HFF-Myc (cell line): ENCODE results near the gene TFEB.

Source experiments
- DNase-seq: peaks from one replicate; pipeline ENCODE4 v3.0.0-alpha.2; 2011; ENCODE audit warnings: low read depth; ENCODE audit errors: extremely low read depth
- H3K4me3 ChIP-seq: replicated peaks from 2 replicates; pipeline ENCODE4 v1.5.1; 2011; ENCODE audit warnings: low read depth, mild to moderate bottlenecking, control low read depth, low read length
- TF ChIP-seq, protein P1 (sequence below): IDR thresholded peaks from 2 replicates; pipeline ENCODE4 v1.5.1; 2012; ENCODE audit warnings: mild to moderate bottlenecking, low read depth, low read length, control low read depth; ENCODE audit errors: missing control alignments

TFEB gene

DNA sequence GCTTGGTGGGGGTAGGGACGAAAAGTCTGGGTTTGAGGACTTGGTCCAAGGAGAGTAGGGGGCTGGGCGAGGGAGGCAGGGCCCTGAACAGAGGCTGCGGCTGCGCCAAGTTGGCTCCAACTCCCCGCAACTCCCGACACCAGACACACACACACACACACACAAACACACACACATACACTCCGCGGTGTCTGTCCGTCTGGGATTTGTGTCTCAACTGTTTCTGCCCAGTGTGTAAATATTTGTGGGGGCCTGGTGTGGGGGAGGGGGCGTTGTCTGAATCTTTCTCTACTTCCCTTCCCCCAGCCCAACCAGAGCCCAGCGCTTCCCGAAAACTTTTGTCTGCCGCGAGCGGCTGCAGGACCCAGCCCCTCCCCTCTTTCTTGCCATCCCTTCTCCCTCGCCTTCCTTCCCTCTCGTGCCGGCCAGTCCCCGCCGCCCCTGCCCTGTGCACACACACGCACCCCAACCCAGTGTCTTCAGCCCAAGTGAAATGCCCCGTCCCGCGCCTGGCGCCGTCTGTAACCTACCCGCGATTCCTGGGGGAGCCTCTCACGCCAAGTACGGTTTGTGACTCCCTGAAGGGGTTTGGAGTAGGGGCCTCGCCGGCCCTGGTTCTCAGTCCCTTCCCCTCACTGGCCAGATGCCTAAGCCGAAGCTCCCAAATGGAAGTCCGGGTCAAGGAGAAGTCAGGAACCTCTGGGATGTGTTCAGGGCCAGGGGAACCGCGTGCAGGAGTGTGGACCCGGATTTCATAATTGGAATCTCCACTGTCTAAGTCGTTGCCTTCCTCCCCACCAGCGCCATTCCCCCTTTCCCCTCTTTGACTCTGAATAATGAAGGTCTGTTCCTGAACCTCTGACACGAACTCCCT is 96.2 kb downstream of the TFEB start:
- DNase-seq = no peak
- no peak overlapping the region; the same call in 1 of the 2 replicates for H3K4me3 ChIP-seq
- TF ChIP-seq, protein P1, sequence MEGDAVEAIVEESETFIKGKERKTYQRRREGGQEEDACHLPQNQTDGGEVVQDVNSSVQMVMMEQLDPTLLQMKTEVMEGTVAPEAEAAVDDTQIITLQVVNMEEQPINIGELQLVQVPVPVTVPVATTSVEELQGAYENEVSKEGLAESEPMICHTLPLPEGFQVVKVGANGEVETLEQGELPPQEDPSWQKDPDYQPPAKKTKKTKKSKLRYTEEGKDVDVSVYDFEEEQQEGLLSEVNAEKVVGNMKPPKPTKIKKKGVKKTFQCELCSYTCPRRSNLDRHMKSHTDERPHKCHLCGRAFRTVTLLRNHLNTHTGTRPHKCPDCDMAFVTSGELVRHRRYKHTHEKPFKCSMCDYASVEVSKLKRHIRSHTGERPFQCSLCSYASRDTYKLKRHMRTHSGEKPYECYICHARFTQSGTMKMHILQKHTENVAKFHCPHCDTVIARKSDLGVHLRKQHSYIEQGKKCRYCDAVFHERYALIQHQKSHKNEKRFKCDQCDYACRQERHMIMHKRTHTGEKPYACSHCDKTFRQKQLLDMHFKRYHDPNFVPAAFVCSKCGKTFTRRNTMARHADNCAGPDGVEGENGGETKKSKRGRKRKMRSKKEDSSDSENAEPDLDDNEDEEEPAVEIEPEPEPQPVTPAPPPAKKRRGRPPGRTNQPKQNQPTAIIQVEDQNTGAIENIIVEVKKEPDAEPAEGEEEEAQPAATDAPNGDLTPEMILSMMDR = no peak

DNA sequence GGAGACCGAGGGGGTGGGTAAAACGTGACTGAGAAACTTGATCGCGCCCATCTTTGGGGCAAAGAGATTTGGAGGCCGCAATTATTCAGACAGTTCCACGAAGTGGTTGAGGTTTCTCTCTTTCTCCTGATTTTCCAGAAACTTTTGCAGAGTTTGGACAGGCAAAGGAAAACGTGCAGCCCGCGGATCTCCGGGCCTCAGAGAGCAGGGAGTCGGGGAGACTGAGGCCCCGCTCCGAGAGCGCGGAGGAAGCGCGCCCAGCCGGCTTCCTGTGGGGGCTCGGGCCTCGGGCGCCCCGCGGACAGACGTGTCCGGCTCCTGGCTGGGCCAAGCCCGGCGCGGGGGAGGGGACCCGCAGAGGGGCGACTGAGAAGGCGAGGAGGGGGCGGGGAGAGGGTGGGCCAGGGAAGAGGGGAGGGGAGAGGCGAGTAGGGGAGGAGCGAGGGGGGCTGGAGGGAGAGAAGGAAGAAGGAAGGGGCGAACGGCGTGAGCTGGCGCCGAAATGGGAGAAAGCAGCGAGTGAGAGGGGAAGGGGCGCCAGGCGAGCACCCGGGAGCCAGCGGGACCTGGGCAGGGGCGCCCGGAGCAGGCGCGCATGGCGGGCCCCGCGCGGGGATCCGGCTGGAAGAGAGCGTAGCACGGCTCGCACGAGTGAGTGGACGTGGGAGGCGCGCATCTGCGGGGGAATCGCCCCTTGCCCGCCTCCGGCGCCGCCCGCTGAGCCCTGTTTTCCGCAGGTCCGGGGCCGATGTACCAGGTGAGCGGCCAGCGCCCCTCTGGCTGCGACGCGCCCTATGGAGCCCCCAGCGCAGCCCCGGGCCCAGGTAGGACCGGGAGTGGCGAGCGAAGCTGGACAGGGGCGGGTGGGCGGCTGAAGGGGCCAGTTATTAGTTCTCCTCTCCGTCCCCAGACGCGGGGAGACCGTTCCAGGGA is 97.1 kb downstream of the TFEB start, which contains the start of gene MDFI:
MDFI (plus strand) TSS at position 467 of the 933 bp plus-strand sequence; CDS start at position 749, 282 bp downstream.
- TF ChIP-seq, protein P1 = no peak
- no peak for DNase-seq
- peak within 1 kb of the TSS; percentile 7; the same call in 1 of the 2 replicates for H3K4me3 ChIP-seq

DNA sequence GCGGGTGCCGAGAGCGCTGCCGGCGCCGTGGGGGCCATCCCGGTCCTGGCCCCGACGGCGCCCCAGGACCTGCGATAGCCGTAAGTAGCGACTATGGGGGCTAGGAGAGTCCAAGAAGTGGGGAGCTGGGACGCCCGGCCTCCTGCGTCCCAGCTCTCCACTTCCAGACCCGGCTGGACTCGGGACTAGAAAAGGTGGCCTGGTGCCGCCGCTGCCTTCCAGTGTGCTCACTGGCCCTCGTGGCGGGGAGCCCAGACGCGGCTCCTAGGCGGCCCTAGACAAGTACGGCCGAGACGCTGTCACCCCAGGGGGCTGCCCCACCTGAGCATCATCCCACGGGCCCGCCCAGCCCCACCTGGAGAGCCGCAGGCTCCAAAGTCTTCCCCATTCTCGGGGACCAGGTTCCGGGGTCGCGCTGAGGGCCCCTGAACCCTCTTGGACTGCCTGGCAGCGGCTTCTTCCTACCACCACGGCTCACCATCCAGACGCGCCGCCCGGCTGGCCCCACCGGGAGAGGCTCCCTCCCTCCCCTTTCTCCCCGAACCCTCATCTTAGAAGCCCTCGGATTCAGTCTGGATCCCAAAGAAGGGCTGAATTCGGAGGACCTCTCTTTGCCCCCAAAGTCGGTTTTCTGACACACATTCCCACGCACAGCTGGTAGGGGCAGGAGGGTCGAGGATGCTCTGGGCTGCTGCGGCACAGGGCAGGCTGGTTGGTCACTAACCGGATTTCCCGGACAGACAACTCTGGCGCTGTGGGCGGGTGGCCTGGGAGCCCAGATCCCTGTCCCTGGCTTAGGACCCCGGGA is 98.0 kb downstream of the TFEB start:
- no peak overlapping the region for H3K4me3 ChIP-seq
- TF ChIP-seq, protein P1 = no peak
- no peak for DNase-seq

DNA sequence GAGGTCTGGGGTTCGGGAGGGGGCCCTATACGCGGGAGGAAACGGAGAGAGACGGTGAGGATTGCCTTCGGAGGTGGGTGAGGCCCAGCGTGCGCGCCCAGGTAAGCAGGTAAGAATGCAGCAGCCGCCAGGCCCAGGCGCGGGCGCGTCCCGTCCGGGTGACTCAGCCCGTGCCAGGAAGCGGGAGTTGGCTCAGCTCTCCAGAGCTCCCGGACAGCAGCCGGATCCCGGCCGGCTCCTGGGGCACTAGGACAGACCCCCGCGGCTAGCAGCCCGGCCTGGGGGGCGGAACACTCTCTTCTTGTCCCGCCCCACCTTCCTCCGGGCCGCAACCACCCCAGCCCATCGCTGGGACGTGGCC is 98.6 kb downstream of the TFEB start:
- TF ChIP-seq, protein P1 = no peak
- no peak for DNase-seq
- no peak overlapping the region for H3K4me3 ChIP-seq

DNA sequence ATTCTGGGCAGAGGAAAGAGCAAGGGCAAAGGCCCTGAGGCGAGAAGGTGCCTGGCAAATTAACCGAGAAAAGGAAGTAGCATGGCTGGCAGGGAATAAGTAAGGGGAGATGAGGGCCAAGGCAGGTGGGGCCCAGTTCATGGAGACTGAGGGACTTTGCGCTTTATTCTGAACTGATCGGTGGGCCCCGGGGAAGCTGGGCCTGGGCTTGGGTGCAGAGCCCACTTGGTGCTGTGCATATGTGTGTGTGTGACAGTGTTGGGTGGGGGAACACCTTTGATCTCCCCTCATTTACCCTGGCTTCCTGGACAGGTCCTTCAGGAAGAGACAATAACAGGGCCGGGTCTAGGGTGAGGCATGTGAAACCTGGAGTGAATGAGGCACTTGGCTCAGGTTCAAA is 100.0 kb downstream of the TFEB start:
- no peak overlapping the region for H3K4me3 ChIP-seq
- no peak for DNase-seq
- TF ChIP-seq, protein P1 = no peak

DNA sequence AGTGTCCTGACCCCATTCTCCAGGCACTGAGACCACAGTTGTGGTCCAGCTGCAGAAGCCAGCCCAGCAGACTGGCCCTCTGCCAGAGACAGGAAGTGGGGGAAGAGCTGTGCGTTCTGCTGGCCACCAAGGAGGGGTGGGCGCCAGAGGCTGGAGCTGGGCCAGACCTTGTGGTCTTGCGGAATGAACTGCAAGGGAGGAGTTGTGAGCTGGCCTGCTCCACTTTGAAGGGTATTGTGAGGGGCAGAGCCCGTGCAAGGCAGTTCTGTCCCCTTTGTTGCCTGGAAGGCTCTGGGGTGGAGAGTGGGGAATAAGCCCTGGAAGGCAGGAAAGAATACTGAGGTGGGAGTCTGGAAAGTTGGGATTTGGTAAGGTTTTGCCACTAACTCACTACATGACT is 100.8 kb downstream of the TFEB start:
- DNase-seq = no peak
- no peak overlapping the region for H3K4me3 ChIP-seq
- TF ChIP-seq, protein P1 = no peak
